Uterus (tissue), 4 donors: ENCODE measurements around the gene INAVA. TPM values are rescaled to one million over a fixed set of nuclear protein-coding genes. Genes with fewer than 3 reads are reported as not detected.

Experiments used
- DNase-seq, 2 donors: peaks; one replicate each; pipeline ENCODE4 v3.0.0-alpha.2; 2019 to 2020
- H3K27ac ChIP-seq, 2 donors: fragments of 200-600 bp; sonication (generic); 1 replicate in 1 of 2; 2 replicates in 1 of 2; pipeline ENCODE4 v1.5.1; 2016 to 2018
- H3K27me3 ChIP-seq, 2 donors: fragments of 200-600 bp; sonication (generic); one replicate each; pipeline ENCODE4 v1.5.1; 2018 to 2019; ENCODE audit warnings: control low read depth in 1 of 2
- H3K36me3 ChIP-seq, 2 donors: fragments of 200-600 bp; sonication (generic); one replicate each; pipeline ENCODE4 v1.5.1; 2019; ENCODE audit warnings: control low read depth in 1 of 2
- H3K4me1 ChIP-seq, 2 donors: fragments of 200-600 bp; sonication (generic); one replicate each; pipeline ENCODE4 v1.5.1; 2018 to 2019; ENCODE audit warnings: control low read depth in 1 of 2
- H3K4me3 ChIP-seq, 2 donors: fragments of 200-600 bp; sonication (generic); 1 replicate in 1 of 2; 2 replicates in 1 of 2; pipeline ENCODE4 v1.5.1; 2018 to 2019; ENCODE audit warnings: mild to moderate bottlenecking in 1 of 2
- H3K9me3 ChIP-seq, 2 donors: fragments of 200-600 bp; sonication (generic); one replicate each; pipeline ENCODE4 v1.5.1; 2019; ENCODE audit warnings: control low read depth in 1 of 2
- CTCF ChIP-seq, 4 experiments: fragments of 200-600 bp in 2 of 4; fragments of 450-650 bp in 2 of 4; sonication (generic) in 2 of 4; IDR thresholded peaks; one replicate each; pipeline ENCODE4 v1.5.1; 2016 to 2019; ENCODE audit warnings: antibody characterized with exemption in 4 of 4, mild to moderate bottlenecking in 2 of 4, moderate library complexity in 1 of 4
- POLR2A ChIP-seq, 2 donors: fragments of 450-650 bp; IDR thresholded peaks; one replicate each; pipeline ENCODE4 v1.6.1; 2016; ENCODE audit warnings: antibody characterized with exemption in 2 of 2, mild to moderate bottlenecking in 1 of 2, moderate library complexity in 1 of 2
- intact Hi-C: fragments of 100-400 bp; cut with DNase I; formaldehyde crosslinking; loops from one replicate; pipeline ENCODE4 v1.15.1; 2023; ENCODE audit warnings: low total_unique reads
- total RNA-seq, 4 donors: library from RNA; depleted of rRNA in 3 of 4; stranded (reverse); fragments of >200 nt in 3 of 4; gene quantifications; one replicate each; pipeline versions ENCODE4 v1.1.0 to v1.2.4, GENCODE V29; 2014 to 2023
- donor health status: DM: yes; HTN: yes; CAD: no.

The INAVA gene
- total RNA-seq, 4 donors from 2014 or later, result 0.59 to 8.5 (median 1.5) TPM; not detected in 1

DNA sequence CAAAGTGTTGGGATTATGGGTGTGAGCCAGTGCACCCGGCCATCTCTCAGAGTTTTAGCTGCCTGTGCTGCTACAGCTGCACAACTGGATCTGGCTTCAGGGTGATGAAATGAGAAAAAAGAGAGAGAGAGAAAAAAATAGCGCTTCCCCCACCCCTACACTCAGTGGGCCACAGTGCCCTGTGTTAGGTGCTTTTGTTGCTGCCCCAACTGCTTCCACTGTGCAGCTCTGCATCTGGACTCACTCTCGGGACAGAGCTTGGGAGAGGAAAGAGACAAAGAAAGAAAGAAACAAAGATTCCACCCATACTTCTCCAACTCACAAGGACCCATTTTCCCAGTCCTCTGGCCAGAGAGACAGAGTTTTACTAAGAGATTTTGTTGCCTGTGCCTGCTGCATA is 50.4 kb downstream of the INAVA start:
- peaks cover 0 to 10% of the 10 kb centered on the region in 2 donors for H3K9me3 ChIP-seq
- H3K4me3 ChIP-seq, result no peak overlapping the region
- H3K4me1 ChIP-seq, result no peaks in the 10 kb centered on the region
- H3K27me3 ChIP-seq, result no peaks in the 10 kb centered on the region
- no peak overlapping the region for H3K27ac ChIP-seq
- TF ChIP-seq POLR2A (IDR thresholded peaks at IDR 0.05) (no peak), CTCF (IDR thresholded peaks at IDR 0.05) (no peak)
- intact Hi-C loops, result no loop called here
- H3K36me3 ChIP-seq, result no peaks in the 10 kb centered on the region
- DNase-seq, result no peak

- Histone ChIP-seq H3K9me3 (peaks cover 0 to 3% of the 10 kb centered on the region in 2 donors), H3K4me1 (no peaks in the 10 kb centered on the region), H3K27me3 (no peaks in the 10 kb centered on the region), H3K27ac (no peak overlapping the region), H3K36me3 (no peaks in the 10 kb centered on the region), H3K4me3 (no peak overlapping the region)
- TF ChIP-seq POLR2A (IDR thresholded peaks at IDR 0.05) (no peak), CTCF (IDR thresholded peaks at IDR 0.05) (no peak)
- intact Hi-C loops, result no loop called here
- DNase-seq, result no peak
Observed at GRCh38 chr1:200947059-200947566, 52.4 kb downstream of the INAVA start.

DNA sequence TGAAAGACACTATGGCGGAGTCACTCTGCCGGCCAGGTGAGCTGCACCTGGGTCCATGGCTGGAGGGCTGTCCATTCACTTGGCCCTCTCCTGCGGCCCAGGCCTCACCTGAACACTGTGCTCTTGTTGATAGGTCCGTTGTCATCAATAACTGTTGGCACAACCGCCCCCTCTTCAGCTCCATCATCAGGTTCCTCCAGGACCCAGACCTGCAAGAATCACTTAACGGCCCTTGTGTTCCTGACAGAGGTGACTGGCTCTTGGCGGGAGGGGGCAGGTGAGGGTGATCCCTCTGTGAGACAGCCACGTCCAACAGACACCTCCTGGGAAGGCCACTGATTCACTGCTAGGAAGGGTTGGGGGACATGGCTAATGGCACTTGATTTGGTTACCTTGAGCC is 54.9 kb downstream of the INAVA start:
- TF ChIP-seq CTCF (IDR thresholded peaks at IDR 0.05) (no peak), POLR2A (IDR thresholded peaks at IDR 0.05) (no peak)
- no peak overlapping the region for H3K4me3 ChIP-seq
- no peaks in the 10 kb centered on the region for H3K36me3 ChIP-seq
- no peak for DNase-seq
- no peaks in the 10 kb centered on the region for H3K27me3 ChIP-seq
- no peaks in the 10 kb centered on the region for H3K4me1 ChIP-seq
- no peak overlapping the region for H3K27ac ChIP-seq
- H3K9me3 ChIP-seq, result peaks cover 0 to 3% of the 10 kb centered on the region in 2 donors
- intact Hi-C loops, result no loop called here

GRCh38 chr1:200951016-200951415 is 56.3 kb downstream of the INAVA start:
- H3K9me3 ChIP-seq, result peaks cover 0 to 3% of the 10 kb centered on the region in 2 donors
- H3K4me3 ChIP-seq, result no peak overlapping the region
- no peaks in the 10 kb centered on the region for H3K27me3 ChIP-seq
- H3K27ac ChIP-seq, result no peak overlapping the region
- H3K36me3 ChIP-seq, result no peaks in the 10 kb centered on the region
- no peak for TF ChIP-seq POLR2A (IDR thresholded peaks at IDR 0.05)
- no peak for TF ChIP-seq CTCF (IDR thresholded peaks at IDR 0.05)
- H3K4me1 ChIP-seq, result no peaks in the 10 kb centered on the region
- intact Hi-C loops, result no loop called here
- DNase-seq, result no peak

DNA sequence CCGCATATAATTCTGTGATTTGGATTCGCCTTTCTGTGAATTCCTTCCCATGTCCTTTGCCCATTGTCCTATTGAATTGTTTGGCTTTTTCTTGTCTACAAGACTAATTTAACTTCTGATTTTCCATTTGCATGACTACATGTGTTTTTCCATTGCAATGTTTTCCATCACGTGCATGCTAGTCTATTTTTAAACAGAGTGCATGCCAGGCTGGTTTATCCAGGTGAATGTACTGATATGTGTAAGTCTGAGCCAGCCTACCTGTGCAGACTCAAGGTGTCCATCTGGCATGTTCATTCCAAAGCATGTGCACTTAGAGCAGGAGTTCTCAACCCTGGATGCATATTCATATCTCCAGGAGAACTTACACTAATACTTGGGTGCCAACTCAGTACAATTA is 59.7 kb downstream of the INAVA start:
- Histone ChIP-seq H3K36me3 (no peaks in the 10 kb centered on the region), H3K27ac (no peak overlapping the region), H3K4me3 (no peak overlapping the region), H3K9me3 (no peaks in the 10 kb centered on the region), H3K4me1 (no peaks in the 10 kb centered on the region), H3K27me3 (no peaks in the 10 kb centered on the region)
- intact Hi-C loops, result no loop called here
- no peak for DNase-seq
- TF ChIP-seq POLR2A (IDR thresholded peaks at IDR 0.05) (no peak), CTCF (IDR thresholded peaks at IDR 0.05) (no peak)
